Endometrium (tissue), 2 donors: ENCODE measurements around the gene EPS8L1.

Source experiments
- FAIRE-seq: peaks from 2 replicates; lab custom pipeline; 2012; peaks lifted over from hg19 to GRCh38; lab: Jason Lieb, UNC
- donor health status: control.
- donor health status: control.

Gene EPS8L1

DNA sequence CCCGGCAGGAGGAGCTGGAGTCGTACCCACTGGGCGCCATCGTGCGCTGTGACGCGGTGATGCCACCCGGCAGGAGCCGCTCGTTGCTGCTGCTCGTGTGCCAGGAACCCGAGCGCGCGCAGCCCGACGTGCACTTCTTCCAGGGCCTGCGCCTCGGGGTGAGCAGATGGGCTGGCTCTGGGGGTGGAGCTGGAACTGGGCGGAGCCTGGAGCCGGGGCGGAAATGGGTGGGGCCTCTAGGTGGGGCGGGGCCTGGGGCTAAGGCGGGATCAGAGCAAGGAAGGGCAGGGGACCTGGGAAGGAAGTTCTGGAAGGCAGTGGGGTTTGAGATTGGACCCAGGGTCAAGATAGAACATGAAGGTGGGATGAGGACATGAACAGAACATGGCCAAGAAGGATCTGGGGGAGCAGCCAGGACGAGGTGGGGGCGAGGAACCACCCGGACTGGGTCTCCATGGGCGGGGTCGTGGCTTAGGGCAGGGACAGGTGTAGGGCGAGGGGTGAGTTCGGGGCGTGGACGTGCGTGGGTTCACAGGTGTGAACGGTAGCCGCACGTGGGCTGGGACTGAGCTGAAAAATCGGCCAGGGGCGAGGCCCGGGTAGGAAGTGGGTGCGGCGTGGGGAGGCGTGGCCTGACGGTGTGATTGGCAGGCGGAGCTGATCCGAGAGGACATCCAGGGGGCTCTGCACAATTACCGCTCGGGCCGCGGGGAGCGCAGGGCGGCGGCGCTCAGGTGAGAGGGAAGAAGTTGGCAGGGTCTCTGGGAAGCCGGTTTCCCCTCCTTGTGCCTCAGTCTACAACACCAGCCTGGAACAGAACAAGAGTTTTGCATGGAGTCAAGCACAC is 4.7 kb downstream of the EPS8L1 start:
- FAIRE-seq: no peak

DNA sequence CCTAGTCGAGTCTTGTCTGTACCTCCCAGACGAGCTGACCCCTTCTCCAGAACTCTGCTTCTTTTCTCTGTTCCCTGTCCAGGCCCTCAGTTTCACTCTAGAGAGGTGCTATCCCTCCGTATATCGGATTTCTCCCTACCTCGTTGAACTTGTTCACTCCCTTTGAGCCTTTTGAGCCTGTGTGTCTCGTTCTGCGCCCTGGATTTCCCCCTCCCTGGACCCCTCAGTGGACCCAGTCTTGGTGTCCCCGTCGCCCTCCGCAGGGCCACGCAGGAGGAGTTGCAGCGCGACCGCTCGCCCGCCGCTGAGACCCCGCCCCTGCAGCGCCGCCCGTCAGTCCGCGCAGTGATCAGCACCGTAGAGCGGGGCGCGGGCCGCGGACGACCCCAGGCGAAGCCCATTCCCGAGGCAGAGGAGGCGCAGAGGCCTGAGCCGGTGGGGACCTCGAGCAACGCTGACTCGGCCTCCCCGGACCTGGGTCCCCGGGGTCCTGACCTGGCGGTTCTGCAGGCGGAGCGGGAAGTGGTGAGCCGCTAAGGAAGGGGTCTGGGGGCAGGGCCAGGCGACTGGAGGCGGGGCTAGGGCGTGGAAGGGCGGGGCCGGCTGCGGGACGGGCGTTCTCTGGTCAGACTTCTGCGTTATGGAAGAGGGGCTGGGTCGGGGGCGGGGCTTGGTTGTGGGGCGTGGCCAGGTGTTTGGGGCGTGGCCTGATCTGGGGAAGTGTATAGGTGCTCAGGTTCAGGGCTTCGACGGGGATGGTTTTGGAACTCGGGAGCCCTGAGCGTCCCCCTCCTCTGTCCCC is 5.5 kb downstream of the EPS8L1 start:
- FAIRE-seq: no peak

GRCh38 chr19:55081770-55082019 is 6.0 kb downstream of the EPS8L1 start:
- no peak for FAIRE-seq

- no peak for FAIRE-seq
Observed at GRCh38 chr19:55082020-55082851, 6.6 kb downstream of the EPS8L1 start.

DNA sequence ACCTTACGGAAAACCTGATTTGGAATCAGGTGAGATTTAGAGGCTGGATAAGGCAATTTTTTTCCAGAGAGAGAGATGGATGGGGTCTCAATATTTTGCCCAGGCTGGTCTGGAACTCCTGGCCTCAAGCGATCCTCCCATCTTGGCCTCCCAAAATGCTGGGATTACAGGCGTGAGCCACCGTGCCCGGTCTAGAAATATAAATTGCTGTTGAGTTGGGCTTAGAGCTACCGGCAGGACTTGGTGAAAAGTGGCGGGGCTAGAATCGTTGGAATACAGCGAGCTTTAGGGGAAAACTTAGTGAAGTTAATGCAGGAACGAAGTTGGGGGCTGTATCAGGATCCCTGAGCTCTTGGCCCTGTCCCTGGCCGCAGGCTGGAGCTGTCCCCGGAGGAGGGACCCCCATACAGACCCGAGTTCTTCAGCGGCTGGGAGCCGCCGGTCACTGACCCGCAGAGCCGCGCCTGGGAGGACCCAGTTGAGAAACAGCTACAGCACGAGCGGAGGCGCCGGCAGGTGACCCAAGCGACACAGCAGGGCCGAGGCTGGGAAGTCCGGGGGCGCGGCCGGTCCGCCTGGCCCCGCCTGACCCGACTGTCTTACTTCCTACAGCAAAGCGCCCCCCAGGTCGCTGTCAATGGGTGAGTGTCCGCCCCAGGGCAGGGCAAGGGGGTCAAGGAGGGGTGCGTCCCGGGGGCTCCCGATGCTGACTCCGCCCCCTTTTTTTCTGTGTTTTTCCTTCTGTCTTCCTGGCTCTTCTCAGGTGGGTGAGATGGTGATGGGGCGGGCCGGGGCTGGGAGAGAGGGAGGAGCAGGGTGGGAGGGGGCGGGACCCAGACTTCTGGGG is 7.6 kb downstream of the EPS8L1 start:
- FAIRE-seq: no peak

- FAIRE-seq: no peak
Observed at GRCh38 chr19:55084416-55084815, 8.7 kb downstream of the EPS8L1 start.

- no peak for FAIRE-seq
Observed at GRCh38 chr19:55085923-55086715, 10.4 kb downstream of the EPS8L1 start.

- FAIRE-seq: peak; percentile 89
Observed at GRCh38 chr19:55086730-55087541, 11.3 kb downstream of the EPS8L1 start.

DNA sequence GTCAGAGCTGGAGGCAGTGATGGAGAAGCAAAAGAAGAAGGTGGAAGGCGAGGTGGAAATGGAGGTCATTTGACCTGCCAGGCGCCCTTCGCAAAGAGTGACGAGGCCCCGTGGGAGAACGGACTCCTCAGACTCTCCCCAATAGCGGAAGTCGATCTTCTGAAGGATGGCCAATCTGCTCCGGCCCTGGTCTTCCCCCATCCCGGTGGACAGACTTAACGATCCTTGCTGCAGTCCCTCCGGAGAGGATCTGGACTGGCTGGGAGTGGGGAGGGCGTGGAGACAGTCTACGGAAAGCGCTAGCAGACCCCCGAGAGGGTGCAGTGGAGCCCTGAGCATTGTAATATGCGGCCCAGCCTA is 11.9 kb downstream of the EPS8L1 start:
- FAIRE-seq: no peak

- FAIRE-seq: no peak
Observed at GRCh38 chr19:55088021-55088451, 12.4 kb downstream of the EPS8L1 start.

DNA sequence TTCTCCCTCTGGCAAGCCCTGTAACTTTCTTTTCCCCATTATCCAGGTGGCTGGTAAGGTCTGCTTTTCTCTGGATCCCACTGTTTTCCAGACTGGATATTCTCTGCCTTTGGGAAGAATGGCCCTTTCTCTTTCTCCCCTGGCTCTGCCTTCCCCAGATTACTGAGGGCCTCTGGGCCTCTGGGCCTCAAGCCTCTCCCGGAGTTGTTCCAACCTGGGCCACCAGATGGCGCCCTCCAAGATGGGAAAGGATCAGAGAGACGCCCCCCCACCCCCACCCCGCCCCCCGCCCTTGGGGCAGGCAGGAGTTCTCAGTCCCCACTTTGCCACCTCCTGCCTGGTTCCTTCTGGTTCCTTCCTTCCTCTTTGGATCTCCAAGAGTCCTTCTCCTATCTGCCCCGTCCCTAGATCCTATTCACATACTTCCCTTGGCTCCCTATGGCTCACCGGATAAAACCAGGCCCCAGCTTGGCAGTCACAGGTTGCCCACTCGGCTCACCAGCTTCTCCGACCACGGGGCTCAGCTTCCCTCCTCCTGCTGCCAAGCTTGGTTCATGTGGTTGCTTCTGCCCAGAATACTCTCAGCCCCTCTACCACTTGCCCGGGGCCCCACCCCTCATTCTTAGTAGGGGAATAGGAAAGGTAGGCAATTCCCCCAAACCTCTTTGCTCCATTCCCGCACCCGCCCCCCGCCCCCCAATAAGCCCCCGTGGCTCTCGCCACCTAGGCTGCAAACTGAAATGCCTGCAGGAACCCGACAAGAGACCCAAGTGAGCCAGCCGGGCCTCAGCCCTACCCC is 13.1 kb downstream of the EPS8L1 start:
- FAIRE-seq: no peak

DNA sequence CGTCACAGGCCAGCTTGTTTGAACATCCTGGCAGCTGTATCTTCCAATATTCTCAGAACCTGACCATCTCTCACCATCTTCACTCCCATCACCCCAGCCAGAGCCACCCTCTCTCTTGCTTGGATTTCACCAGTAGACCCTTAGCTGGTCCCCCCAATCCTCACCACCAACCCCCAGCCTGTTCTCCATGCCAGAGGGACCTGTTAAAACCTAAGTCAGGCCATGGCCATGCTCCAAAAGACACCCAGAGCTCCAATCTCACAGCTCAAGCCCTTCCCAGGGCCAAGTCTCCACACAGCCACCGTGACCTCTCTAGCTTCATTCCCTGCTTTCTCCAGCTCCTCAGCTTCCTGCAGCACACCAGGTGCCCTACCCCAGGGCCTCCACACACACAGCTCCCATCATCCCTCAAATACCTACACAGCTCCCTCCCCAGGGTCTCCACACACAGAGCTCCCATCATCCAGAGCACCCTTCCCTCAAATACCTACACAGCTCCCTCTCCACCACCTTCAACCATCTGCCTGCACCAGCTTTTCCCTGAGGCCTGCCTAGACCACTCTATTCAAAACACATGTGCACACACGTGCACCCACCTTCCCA is 13.8 kb downstream of the EPS8L1 start:
- FAIRE-seq: no peak

DNA sequence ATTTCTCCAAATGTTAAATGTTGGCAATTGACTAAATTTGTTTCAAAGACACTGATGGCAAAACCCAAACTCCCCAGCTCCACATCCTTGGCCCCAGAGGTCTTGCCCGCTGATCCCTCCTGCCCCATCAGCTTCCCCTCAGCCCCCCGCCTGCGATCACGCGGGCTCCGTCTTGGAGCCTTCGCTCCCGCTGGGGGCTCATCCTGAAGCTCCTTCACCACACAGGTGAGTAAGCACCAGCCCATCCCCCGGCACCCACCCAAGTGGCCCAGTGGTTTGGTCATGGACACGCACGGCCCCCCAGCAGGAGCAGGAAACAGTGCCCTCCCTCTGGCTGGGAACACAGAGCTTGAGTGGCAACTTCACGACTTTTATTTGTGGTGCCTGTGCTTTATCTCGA is 14.9 kb downstream of the EPS8L1 start:
- no peak for FAIRE-seq

- FAIRE-seq: no peak
Observed at GRCh38 chr19:55091126-55091910, 15.6 kb downstream of the EPS8L1 start.

DNA sequence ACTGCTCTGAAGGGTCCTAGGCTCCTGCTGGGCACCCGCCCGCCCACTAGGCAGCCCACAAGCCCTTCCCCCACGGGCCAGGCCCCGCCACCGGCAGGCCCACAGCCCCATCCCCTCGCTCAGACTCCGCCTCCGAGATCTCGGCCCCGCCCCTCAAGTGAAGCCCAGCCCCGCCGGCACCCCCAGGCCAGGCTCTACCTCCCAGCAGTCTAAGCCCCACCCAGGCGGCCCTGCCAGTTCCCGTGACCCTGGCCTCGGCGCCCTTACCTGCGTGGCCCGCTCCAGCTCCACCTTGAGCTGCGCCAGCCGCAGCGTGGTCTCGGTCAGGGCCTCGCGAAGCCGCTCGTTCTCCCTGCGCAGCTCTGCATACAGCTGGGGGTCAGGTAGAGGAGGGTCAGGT is 16.3 kb downstream of the EPS8L1 start:
- no peak for FAIRE-seq

DNA sequence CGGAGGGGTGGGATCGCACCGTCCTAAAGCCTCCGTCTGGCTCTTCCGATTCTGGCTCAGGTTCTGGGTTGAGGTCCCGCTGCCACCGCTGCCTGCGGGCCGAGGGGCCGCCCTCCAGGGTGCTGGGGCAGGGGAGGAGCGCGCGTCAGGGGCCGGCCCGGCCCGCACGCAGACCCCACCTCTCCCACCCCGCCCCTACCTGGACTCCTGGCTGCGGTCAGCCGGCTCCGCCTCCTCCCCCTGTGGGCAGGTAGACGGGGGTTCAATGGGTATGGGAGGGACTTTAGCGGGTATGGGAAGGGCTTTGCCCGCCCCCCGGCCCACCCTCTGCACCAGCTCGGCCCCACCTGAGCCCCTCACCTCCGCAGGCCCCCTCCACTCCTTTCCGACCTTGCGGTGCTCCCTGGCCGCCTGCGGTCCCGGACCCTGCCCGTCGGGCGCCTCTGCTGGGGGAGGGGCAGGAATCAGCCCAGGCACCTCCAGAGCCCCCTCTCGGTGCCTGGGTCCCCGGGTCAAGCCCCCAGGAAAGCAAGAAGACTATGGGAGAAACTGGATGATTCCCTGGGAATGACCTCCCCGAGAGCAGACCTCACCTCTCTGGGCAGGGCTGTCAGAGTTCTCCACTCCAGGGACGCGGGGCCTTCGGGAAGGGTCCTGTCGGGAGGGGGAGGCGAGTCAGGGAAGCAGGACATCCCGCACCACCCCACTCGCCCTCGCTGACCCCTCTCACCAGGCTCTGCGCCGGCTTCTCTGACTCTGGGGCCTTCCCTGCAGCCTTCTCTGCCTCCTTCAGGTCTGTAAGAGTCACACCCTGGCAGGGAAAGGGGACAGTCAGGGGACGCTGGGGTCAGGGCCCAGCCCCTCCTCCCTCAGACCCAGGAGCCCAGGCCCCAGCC is 17.0 kb downstream of the EPS8L1 start:
- FAIRE-seq: no peak
